ENCODE data around the gene JAKMIP3.
A peak's percentile ranks its signal among the peaks of the same experiment; 100 is the strongest.

Gene JAKMIP3

DNA sequence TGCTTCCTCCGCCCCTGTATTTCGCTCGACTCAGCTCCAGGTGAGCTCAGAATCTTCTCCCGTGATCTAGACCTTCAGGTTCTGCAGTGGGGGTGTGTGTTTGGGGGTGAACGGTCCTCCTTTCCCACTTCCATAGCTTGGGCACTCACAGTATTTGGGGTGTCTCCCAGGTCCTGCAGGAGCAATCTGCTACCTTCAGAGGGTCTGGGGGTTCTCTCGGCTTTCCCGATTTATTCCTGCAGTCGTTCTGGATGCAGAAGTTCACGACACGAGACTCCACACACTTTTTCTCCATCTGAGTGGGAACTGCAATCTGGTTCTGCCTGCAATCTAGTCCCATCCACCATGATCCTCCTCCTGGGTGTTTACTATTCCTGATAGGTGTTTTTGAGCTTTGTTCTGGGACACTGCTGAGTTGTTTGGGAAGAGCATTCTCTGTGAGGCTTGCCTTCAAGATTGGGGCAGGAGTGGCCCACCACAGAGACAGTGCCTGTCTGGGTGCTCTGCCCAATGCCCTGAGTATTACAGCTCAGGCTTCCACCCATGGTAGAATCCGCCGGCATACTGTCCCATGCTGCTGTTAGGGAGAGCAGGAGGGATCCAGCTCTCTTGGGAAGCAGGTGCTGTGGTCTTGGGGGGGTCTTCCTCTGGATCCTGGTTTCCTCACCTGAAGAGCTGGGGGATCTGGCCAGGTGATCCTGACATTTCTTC, 29.8 kb downstream of the JAKMIP3 start:
- intact Hi-C loops (cut with DNase I), result no loop called here
- no peak for DNase-seq

DNA sequence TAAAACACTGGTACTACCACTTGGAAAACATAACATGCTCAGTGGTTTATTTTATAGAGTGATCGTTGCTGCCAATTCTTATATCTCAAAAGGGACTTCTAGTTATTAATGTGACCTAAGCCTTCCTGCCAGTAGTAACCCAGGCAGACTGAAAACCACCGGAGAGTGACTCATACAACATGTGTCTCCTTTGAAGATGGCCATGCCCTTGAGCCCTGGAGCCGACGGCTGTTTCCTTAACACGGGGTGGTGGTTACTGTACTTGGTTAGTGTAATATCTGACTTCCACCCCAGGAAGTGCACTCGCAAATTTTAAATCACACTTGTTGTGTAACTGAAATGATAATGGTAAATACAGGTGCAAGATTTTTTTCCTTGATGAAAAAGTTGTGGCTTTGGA, 30.5 kb downstream of the JAKMIP3 start:
- intact Hi-C loops (cut with DNase I), result no loop called here
- no peak for DNase-seq

DNA sequence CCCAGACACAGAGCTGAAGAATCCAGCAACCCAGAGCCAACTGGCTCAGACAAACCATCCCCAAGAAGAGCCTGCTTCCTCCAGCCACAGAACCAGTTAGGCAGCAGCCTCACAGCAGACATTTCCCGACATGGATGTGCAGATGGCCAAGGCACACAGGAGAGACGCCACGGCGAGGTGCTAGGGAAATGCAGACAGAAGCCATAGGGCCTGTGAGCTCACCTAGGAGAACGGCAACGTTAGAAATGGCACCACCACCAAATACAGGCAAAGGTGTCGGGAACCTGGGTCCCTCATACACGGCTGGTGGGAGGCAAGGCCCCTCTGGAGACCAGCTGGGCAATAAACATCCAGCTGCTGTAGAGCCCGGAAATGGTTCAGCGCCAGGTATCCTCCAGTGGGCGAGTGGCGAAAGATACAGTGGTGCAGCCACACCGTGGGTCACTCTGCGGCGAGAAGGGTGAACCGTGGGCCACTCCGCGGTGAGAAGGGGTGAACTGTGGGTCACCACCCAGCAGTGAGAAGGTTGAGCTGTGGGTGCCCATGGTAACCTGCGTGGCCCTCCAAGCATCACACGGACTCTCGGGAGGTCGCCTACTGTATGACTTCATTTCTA, 31.2 kb downstream of the JAKMIP3 start:
- intact Hi-C loops (cut with DNase I), result no loop called here
- DNase-seq, result peak in 2 of 10 donors; percentile 65

DNA sequence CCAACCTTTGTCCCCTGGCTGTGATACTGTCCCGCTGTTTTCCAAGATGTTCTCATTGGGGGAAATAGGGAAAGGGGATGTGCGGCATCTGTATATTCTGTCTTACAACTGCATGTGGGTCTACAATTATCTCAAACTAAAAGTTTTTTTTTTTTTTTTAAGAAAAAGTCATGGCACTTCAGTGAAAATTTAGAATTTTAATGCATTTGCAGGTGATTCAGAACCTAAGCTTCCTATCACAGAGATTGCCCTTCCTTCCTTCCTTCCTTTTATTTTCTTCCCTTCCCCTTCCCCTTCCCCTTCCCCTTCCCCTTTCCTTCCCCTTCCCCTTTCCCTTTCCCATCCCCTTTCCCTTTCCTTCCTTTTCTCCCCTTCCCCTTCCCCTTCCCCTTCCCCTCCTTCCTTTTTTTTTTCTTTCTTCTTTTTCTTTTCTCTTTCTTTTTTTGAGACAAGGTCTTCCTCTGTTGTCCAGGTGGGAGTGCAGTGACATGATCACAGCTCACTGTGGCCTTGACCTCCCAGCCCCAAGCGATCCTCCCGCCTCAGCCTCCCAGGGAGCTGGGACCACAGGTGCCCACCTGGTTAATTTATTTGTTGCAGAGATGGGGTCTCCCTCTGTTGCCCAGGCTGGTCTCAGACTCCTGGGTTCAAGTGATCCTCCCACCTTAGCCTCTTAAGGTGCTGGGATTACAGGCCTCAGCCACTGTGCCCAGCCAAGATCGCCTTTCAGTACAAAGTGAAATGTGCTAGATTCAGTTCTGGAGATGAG, 32.0 kb downstream of the JAKMIP3 start:
- peak in 2 of 10 donors; percentile 46 to 54 for DNase-seq
- intact Hi-C loops (cut with DNase I), result no loop called here

DNA sequence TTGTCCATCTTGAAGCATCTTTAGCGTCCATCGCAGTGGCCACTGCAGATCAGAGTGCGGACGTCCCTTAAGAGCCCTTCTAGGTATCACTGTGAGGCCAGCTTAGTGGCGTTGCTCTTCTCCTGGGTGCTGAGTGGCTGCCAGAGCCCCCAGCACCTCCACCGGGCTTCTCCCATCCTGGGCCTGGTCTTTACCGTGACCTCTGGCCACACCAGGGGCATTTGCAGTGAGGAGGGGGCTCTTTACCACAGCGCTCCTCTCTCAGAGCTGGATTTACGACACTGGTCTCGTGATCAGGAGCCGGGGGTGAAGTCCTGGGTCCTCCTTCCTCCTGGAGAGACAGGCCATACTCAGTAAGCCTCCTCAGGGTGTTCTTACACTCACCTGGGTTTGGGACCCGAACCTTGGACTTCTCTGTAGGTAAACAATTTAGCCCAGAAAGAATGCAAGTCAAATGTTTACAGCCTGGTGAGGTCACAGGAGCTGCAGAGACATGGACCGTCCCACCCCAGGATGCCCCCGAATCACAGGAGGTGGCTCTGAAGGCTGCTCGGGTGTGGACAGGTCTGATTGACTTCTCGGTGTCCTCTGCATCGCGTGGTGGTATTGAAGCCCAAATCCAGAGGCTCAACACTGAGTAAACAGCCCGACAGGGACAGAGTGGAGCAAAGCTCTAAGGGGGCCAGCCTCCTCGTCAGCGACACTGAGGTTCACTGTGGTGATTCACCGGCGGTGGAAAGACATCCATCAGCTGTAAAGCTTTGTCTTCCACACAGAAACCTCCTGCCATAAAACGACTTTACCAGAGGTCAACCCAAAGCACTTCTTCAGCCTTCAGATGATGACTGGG, 33.0 kb downstream of the JAKMIP3 start:
- peak in 2 of 10 donors; percentile 46 to 80 for DNase-seq
- intact Hi-C loops (cut with DNase I), result no loop called here

DNA sequence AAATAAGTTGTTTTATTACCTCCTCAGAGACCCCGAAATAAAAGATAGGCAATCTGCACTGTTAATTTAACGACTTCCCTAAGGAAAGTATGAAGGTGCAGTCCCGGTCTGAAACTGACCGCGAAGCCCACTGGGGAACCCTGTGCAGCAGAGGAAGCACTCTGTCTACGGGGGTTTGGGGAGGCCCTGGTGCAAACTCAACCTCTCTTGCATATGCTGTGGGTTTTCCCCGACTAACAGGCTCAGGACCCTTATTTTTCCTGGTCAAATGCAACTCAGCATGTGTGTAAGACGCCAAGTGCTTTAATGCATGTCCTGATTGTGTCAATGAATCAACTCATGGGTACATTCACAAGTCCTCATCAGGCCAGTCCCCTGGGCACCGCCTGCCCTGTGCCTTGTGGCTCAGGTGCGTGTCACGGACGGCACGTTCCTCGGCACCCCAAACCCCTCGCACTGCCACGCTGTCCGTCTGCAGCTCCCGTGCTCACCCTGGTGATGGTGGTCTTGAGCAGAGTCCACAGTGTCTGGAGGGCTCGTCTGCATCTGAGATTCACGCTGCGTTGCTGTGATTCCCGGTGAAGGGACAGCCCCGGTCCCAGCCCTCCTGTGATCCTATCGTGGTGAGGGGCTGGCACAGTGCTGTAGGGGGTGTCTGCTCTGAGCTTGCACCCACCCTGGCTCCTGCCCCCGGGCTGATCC, 33.8 kb downstream of the JAKMIP3 start:
- peak in 3 of 10 donors; percentile 5 to 66 (median 65) for DNase-seq
- intact Hi-C loops (cut with DNase I), result no loop called here

DNA sequence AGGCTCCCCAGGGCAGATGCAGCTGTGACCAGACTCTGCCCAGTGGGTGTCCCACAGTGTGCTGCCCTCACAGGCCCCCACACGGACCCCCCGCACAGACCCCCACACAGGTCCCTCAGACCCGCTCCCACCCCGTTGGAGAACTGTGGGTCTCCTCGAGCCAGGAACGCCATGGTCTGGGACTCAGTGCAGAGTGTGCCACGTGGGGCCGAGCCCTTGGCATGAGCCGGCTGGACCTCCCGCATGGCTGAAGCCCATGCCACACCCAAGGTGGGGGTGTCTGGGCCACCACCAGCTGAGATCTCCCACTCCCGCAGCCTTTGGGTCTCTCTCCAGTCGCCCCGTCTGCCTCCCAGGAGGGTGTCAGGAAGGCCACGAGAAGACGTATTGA, 34.3 kb downstream of the JAKMIP3 start:
- intact Hi-C loops (cut with DNase I), result no loop called here

DNA sequence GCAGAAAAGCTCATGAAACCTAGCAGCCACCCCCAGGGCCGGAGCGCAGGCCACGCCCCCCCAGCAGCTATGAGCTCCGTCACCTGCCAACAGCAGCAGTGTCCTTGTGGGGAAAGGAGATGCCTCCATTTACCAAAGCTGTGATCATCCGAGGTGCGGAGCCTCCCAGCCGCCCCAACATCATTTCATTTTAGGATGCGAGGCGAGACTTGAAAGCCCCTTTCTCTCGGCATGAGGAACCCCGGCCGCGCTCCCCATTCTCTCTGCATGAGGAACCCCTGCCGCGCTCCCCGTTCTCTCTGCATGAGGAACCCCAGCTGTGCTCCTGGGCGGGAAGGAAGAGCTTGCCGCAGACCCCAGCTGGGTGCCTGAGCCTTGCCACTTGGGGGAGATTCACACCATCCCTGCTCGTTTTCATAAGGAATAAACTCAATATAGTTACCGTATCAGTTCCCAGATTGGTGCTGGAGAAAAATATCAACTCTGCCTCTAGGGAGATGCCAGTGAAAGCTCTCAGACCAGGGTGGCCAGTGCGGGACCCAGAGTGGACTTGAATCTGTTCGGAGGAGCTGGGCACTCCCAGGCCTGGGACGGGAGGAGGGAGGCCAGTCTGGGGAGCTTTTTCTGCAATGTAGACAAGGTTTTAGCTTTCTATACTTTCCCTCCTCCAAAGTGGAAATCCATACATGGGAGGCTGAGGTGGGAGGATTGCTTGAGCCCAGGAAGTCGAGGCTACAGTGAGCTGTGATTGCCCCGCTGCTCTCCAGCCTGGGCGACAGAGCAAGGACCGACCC, 35.0 kb downstream of the JAKMIP3 start:
- DNase-seq, result peak in 4 of 10 donors; percentile 1 to 74 (median 38)
- intact Hi-C loops (cut with DNase I), result no loop called here

More for the DNA sequence above, 34.3 kb downstream of the JAKMIP3 start:
- peak in 4 of 10 donors; percentile 5 to 86 (median 45) for DNase-seq

DNA sequence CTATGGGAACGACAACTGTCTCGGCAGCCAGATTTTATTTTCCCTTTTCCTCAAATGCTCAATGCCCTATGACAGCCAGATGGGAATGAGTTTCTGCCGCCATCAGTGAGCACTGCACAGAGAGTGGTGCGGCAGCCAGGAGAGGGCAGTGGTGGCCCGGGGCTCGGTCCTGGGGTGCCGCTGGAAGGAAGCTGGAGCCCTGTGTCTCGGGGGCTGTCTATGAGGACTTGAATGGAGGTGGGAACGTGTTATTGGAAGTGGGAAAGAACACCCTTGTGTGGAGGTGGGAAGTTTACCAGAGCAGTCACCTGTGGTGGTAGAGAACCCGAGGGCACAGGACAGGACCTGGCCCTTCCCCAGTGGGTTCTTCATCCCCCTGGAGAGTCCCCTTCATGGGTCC, 35.8 kb downstream of the JAKMIP3 start:
- DNase-seq, result peak in 6 of 10 donors; percentile 50 to 94 (median 72)
- intact Hi-C loops (cut with DNase I), result no loop called here

DNA sequence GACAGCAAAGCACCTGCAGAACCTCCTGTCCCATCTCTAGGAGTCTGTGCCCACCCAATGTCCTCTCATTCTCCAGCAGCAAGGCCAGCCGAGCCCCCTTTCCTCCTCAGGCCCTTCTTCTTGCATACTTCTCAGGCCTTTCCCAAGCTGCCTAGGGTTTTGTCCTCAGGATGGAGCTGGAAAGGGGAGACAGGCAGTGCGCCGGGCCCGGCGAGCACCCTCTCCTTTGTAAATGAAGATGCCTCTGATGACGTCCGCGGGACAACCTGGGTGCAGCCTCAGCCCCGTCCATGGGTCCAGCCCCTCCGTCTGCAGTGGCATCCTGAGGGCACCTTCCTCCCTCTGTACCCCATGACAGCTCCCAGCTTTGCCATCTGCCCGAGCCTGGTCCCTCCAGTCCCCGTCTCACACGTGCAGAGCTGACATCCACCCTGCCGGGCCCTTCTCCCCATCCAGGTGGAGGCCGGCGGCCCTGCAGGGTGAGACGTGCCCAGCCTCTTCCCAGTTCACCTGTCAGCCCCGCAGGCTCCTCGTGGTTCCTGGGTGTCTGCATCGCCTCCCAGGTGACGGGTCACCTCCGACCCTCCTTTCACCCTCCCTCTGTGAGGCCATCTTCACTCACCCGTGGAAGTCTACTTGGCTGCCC, 36.4 kb downstream of the JAKMIP3 start:
- DNase-seq, result peak in 3 of 10 donors; percentile 1 to 78 (median 66)

DNA sequence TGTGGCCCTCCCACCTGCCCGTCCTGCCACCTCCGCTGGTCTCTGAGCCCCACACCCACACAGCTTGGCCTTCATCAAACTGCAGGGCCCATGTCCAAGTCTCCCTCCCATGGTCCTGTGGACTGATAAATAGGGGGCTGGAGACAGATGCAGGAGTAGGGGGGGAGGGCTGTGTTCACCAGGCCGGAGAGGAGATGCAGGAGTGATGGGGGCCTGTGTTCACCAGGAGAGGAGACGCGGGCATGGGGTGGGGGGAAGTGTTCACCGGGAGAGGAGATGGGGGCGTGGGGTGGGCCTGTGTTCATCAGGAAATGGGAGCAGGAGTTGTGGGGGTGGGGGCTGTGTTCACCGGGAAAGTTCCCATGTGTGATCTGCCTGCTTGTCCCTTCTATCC, 37.0 kb downstream of the JAKMIP3 start:
- intact Hi-C loops (cut with DNase I), result no loop called here
- DNase-seq, result peak in 1 of 10 donors; percentile 43

More for the DNA sequence above, 36.4 kb downstream of the JAKMIP3 start:
- intact Hi-C loops (cut with DNase I), result no loop called here

DNA sequence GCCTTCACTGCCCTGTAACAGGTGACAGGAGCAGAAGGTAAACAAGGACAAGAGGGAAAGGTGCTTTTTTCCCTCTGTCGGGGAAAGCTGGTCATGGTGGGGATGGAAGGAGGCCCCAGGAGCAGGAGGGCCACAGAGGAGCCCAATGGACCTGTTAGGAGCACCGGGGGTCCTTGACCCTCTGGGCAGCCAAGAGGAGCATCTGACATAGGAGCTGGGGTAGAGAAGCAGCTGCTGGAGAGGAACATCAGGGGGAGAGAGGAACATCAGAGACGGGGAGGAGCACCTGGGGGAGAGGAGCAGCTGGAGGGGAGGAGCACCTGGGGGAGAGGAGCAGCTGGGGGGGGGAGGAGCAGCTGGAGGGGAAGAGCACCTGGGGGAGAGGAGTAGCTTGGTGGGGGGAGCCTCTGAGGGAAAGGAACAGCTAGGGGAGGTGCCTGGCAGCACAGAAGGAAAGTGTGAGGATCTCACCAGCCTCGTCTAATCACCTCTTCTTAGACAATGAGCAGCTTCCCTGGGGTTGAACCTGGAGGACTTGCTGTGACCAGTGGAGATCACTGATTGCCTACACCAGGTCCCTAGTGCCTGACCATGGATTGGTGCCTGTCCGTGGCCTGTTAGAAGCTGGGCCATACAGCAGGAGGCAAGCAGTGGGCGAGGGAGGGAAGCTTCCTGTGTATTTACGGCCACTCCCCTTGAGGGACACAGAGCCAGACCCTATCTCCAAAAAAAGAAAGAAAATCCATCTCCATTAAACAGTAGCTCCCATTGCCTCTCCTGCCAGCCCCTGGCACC, 37.6 kb downstream of the JAKMIP3 start:
- peak in 3 of 10 donors; percentile 0 to 19 (median 7) for DNase-seq
- intact Hi-C loops (cut with DNase I), result no loop called here

DNA sequence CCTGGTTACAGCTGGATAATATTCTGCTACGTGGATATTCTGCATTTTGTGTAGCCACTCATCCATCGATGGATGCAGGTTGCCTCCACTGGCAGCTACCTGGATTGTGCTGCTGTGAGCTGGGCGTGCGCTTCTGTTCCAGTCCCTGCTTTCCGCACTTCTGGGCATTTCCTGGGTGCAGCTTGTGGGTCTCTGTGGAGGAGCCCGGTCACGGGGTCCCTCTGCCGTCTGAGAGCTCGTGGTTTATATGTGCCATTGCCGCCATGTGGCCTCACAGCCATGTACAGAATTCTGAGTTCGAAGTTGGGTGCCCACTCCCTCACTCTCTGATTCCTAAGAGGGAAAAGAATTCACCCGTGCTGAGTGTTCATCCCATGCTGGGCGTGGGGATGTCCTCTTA, 38.3 kb downstream of the JAKMIP3 start:
- DNase-seq, result peak in 3 of 10 donors; percentile 0 to 56 (median 35)
- intact Hi-C loops (cut with DNase I), result no loop called here

DNA sequence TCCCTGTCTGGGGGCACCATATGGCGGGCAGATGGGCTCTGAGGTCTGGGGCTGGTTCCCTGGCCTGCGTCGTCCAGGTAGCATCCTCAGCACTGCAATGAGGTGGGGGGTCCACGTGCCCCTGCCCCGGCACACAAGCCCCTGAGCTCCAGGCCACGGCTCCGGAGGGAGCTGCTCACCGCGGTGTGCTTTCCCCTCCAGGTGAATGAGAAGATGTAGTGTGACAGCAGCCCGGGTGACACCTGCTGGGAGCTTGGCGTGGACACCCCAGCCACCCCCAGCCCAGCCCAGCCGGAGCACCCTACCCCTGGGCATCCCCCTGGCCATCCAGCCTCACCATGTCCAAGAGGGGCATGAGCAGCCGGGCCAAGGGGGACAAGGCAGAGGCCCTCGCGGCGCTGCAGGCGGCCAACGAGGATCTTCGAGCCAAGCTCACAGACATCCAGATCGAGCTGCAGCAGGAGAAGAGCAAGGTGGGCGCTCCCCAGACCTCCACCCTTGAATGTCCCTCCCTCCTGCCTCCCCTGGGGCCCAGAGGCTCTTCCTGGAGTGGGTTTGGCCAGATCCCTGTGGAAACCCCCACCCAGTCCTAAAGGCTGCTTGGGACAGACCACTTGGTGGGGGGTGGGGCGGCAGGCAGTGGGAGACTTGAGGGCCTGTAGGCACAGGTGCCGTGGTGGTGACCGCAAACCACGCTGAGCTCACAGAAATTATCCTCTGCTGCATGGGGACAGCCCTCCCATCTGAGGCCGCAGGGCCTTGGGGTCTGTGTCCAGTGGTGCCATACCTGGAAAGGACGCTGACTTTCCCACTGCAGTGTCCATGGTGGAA, 38.9 kb downstream of the JAKMIP3 start:
- peak in 4 of 10 donors; percentile 1 to 83 (median 42) for DNase-seq
- intact Hi-C loops (cut with DNase I), result loop anchor here (5.0 kb wide), 1 partner anchor 38 kb away; no protein-coding TSS in a partner anchor

DNA sequence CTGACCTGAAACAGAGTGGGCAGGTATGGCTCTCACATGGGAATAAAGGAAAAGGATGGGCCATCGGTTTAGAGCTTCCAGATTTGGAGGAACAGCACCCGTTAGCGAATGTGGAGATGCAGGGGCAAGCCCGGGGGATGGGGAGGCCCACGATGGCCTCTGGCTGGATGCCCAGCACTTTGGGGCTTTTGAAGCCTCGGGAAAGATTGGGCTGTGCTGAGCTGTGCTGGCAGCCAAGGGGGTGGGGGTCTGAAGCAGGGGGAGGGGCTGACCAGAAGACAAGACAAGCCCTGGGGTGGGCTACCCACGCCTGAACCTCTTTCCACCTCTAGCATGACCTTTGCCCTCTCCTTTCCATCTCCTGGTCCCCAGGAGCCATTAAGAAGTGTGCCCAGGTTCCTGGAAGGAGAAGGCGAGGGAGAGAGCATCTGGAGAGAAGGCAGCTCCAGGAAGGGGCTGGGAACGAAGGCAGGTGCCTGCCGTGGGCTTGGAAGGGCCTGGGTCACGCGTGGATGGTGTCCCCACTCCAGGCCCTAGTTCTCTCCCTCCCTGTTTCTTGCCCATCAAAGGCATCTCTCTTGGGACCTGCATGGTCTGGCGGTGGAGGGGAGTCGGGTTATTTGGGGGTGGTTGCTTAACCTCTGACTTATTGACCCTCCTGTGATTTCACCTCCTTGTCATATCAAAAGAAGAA, 39.7 kb downstream of the JAKMIP3 start:
- intact Hi-C loops (cut with DNase I), result loop anchor here (5.0 kb wide), 1 partner anchor 37 kb away; no protein-coding TSS in a partner anchor
- peak in 3 of 10 donors; percentile 0 to 48 (median 8) for DNase-seq

DNA sequence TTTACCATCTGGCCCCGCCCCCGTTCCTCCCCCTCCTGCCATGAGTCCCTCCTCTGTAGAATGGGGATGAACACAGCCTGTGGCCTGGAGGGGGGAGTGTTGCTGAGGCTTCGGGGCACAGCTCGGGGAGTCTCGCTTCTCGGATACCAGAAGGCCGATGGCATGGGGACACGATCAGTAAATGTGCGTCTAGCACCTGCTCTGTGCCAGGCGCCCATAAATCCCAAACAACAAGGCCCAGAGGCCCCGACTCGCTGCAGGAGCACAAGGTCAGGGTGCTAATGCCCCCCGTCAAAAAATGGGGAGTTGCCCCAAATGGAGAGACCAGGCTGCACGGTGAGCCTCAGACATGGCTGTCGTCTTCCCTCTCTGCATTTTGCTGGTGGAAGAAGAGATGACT, 40.7 kb downstream of the JAKMIP3 start:
- intact Hi-C loops (cut with DNase I), result loop anchor here (5.0 kb wide), 1 partner anchor 36 kb away; no protein-coding TSS in a partner anchor
- peak in 4 of 10 donors; percentile 1 to 62 (median 6) for DNase-seq
